ES-I3 (cell line): ENCODE data around the gene TEAD1.

ENCODE experiments used
- H3K36me3 ChIP-seq: 2 replicates; pipeline ENCODE4 v1.6.1; 2013; ENCODE audit warnings: mild to moderate bottlenecking, low read length, control low read depth, moderate library complexity; ENCODE audit not compliant: insufficient read depth
- H3K4me1 ChIP-seq: 2 replicates; pipeline ENCODE4 v1.6.1; 2013; ENCODE audit warnings: mild to moderate bottlenecking, control low read depth, low read length; ENCODE audit not compliant: insufficient read depth
- H3K9ac ChIP-seq: 2 replicates; pipeline ENCODE4 v1.6.1; 2013; ENCODE audit warnings: low read depth, mild to moderate bottlenecking, low read length, moderate library complexity
- H3K9me3 ChIP-seq: 2 replicates; pipeline ENCODE4 v1.6.1; 2013; ENCODE audit warnings: mild to moderate bottlenecking, low read length, moderate library complexity; ENCODE audit not compliant: control insufficient read depth, insufficient read depth

TEAD1 gene

DNA sequence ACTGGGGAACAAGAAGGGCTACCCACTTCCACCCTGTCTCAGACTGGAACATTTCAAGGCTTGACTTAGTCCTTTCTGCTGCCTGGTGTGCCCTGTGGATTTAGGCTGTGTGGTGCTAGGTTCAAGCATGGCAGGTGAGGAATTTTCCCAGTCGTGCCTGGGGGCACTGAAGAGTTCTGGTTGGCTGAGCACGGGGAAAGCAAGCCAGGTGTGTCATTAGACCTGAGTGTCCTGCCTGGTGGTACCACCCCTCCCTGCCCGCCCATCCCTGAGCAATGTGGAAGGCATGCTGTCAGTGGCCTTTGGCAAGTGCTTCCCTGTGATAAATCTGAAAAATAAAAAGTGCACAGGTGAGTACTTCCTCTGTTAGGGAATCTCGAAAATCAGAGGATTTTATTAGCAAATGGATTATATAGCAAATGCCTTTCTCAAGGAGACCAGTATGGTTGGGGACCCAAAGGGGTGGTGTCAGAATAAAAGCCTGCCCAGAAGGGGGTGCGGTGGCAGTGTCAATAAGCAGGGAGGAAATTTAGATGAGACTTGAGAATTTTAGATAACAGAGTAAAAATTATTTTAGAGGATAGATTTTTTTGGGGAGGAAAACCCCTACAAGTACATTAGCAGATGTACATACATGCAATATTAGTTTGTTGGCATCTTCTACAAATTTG, 22.8 kb downstream of the TEAD1 start:
- Histone ChIP-seq H3K36me3 (no peaks in the 10 kb centered on the region), H3K9me3 (no peaks in the 10 kb centered on the region), H3K9ac (no peak overlapping the region), H3K4me1 (peaks cover 62% of the 10 kb centered on the region)

- H3K9ac ChIP-seq, result no peak overlapping the region
- H3K4me1 ChIP-seq, result peaks cover 59% of the 10 kb centered on the region
- H3K36me3 ChIP-seq, result no peaks in the 10 kb centered on the region
- H3K9me3 ChIP-seq, result no peaks in the 10 kb centered on the region
Observed at GRCh38 chr11:12698048-12698447, 23.8 kb downstream of the TEAD1 start.

DNA sequence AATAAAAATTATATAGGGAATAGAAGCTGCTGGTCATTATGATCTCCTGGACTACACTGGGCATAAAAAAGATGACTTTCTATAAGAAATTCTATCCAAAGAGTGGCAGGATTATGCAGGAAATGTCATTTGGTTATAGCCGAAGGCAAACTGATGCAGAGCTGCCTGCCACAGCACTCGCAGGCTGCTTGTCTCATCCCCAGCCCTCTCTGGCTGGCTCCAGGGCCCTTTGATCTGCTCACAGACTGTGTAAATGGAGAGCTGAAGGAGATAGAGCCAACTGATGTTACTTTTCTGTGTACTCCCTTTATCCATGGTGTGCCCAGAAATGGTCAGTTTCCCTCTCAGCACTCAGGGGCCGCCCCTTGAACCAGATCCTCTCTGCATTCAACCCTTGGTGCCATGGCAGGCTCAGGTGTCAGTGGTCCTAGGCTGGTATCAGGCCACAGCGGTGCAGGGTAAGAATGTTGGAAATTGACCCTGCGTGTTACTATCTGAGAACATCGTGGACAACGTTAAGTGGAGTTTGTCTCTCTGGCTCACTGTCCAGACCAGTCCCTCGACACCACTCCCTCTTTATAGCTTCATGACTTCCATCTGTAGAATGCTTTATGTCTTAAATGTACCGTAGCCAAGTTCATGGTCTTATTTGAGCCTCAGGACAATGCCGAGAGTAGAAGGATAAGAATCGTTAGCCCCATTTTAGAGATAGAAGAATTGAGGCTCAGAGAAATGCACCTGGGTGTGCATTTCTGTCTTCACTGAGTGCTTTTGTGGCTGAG, 27.8 kb downstream of the TEAD1 start:
- Histone ChIP-seq H3K4me1 (peaks cover 31% of the 10 kb centered on the region), H3K36me3 (no peaks in the 10 kb centered on the region), H3K9ac (no peak overlapping the region), H3K9me3 (no peaks in the 10 kb centered on the region)

DNA sequence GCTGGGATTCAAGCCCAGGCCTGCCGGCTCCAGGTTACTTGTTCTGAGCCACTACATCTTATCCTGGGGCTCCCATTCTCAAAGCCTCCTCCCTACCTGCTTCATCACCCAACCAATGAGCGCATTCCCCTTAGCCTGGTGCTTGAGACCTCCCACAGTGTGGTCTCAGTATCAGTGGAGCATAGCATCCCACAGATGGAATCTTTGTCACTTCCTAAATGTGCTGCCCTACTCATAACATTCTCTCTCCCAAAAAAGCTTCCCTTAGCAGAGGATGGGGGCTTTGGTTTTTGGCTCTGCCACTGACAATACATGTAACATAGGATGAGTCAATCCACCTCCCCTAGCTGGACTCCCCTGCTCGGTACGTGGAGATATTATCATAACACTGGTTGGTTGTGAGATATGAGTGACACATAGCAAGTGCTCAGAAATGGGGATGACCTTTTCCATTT, 28.8 kb downstream of the TEAD1 start:
- no peak overlapping the region for H3K9ac ChIP-seq
- peaks cover 37% of the 10 kb centered on the region for H3K4me1 ChIP-seq
- no peaks in the 10 kb centered on the region for H3K36me3 ChIP-seq
- no peaks in the 10 kb centered on the region for H3K9me3 ChIP-seq

GRCh38 chr11:12704049-12704448, 29.8 kb downstream of the TEAD1 start:
- H3K36me3 ChIP-seq, result no peaks in the 10 kb centered on the region
- H3K4me1 ChIP-seq, result peaks cover 29% of the 10 kb centered on the region
- H3K9ac ChIP-seq, result no peak overlapping the region
- no peaks in the 10 kb centered on the region for H3K9me3 ChIP-seq

DNA sequence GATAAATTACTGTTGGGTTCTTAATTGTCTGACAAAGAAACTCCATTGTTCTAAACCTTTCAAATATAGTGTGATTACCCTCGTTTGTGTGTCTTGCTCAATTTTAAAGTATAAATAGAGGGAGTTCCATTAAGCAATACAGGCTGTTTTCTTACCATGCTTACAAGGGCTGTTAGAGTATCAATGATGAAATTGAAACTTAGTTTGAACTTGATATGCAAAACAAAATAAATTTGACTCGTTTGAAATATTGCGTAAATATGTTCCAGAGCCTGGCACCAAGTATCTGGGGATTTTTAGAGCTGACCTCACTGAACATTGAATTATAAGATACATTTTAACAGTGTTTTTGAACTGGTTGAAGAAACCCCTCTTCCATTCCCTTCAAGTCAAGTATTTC, 31.7 kb downstream of the TEAD1 start:
- Histone ChIP-seq H3K4me1 (peaks cover 29% of the 10 kb centered on the region), H3K9me3 (no peaks in the 10 kb centered on the region), H3K36me3 (no peaks in the 10 kb centered on the region), H3K9ac (no peak overlapping the region)

DNA sequence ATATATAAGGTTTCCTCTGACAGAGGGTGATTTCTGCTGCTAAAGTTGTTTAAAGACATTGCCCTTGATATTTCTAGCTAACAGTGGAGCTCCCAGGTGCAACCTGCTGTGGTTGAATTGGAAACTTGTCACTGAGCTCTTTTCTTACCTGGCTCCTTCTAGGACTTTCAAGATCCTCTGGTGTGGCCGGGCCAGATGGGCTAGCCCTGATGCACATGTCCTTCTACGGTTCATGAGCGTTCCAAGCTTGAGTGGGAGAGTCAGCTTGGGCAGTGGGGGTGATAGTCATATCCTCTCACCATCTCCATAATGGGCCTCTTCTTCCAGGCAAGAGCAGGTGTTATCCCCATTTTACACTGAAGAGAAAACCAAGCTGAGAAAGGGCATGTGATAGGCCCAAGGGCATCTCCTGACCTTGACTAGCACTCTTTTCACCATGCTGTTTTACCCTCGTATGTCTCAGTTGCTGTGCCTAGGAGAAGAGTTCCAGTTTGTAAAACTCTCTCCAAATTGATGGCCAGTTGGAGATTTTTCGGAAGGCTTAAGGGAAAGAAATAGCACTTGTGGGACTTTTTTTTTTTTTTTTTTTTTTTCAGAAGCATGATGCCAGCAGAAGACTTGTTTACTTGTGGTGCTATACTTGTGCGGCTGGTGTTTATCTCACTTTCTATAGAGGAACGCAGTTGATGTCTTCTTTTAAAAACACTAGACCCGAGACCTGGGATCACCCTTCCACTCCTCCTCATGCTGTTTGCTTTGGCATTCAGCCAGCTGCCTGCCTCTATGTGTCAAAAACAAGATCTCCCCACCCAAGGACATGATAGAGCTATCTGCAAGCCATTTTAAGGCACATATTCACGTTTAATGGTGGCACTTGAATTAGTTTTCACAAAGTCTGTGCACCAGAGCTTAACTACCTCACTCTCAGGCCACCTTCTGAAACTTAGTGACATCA, 32.6 kb downstream of the TEAD1 start:
- peaks cover 29% of the 10 kb centered on the region for H3K4me1 ChIP-seq
- no peaks in the 10 kb centered on the region for H3K9me3 ChIP-seq
- H3K9ac ChIP-seq, result no peak overlapping the region
- H3K36me3 ChIP-seq, result no peaks in the 10 kb centered on the region

DNA sequence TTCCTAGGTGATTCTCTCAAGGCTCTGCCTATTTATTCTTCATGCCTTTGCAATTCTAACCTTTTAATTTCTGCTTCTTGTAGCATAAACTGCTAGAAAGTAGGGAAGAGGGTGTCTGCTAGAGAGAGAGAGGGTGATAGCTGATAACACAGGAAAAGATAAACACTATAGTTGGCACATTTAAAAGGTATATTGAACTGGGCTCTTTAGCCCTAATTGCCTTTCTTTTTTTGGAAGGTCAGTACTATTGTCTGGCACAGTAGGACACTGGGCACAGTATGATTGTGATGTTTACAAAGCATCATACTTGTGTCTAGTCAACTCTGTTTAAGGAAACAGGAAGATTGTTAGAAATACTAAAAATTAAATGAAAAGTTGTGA, 33.3 kb downstream of the TEAD1 start:
- Histone ChIP-seq H3K4me1 (peaks cover 22% of the 10 kb centered on the region), H3K36me3 (no peaks in the 10 kb centered on the region), H3K9me3 (no peaks in the 10 kb centered on the region), H3K9ac (no peak overlapping the region)

- Histone ChIP-seq H3K9ac (no peak overlapping the region), H3K9me3 (no peaks in the 10 kb centered on the region), H3K4me1 (peaks cover 18% of the 10 kb centered on the region), H3K36me3 (no peaks in the 10 kb centered on the region)
Observed at GRCh38 chr11:12711496-12711895, 37.3 kb downstream of the TEAD1 start.

DNA sequence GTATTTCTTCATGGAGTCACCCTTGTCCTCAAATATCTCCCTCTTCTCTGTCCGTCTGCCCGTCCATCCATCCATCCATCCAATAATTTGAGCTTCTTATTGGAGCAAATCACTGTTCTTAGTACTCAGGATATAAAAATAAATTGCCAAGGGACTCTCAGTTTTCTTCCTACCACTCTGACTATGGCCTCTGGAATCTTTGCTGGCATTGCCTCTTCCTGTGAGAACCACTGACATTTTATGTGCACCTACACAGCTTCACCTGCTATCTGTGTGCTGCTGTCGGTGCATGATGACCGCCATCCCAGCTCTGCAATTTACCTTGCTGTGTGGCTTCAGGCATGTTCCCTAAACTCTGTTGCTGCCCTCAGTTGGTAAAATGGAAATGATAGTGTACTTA, 37.9 kb downstream of the TEAD1 start:
- Histone ChIP-seq H3K9ac (no peak overlapping the region), H3K36me3 (no peaks in the 10 kb centered on the region), H3K4me1 (peaks cover 14% of the 10 kb centered on the region), H3K9me3 (no peaks in the 10 kb centered on the region)

DNA sequence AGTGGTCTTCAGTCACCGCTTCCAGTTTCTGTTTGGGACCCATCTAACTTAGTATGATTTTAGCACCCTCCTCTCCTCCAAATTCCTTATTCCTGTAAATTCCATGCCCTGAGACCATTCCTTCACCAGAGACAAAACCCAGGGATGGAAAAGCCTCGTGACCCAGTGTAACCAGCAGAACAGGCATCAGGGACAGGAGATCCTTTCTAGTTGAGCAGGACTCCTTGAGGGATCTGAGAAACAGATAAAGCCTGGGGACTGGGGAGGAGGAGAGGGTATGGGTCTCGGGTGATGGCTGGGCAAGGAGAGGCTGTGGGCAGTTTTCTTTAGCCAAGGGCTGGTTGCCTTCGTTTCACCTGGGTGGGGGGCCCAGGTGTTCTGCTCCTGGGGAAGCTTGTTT, 40.9 kb downstream of the TEAD1 start:
- H3K36me3 ChIP-seq, result no peaks in the 10 kb centered on the region
- H3K9ac ChIP-seq, result no peak overlapping the region
- H3K4me1 ChIP-seq, result peaks cover 13% of the 10 kb centered on the region
- no peaks in the 10 kb centered on the region for H3K9me3 ChIP-seq

GRCh38 chr11:12715941-12716340, 41.7 kb downstream of the TEAD1 start:
- Histone ChIP-seq H3K36me3 (no peaks in the 10 kb centered on the region), H3K9me3 (no peaks in the 10 kb centered on the region), H3K4me1 (peaks cover 14% of the 10 kb centered on the region), H3K9ac (no peak overlapping the region)

DNA sequence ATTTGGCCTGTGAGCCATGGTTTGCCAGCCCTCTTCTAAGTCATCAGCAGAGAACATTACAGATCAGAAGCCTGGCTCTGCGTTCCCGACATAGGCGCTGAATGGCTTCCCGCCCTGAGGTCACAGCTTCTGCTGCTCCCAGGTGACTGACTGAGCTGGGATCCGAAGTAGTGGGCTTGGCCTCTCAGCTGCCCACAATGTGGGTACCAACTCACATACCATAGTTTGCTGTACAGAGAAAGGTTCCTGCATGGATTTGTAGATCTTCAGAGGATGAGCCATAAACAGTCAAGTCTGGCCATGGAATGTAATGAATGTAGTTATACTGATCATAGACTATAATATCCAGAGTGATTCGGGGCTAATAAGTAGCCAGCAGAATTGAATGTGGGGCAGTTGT, 42.6 kb downstream of the TEAD1 start:
- peaks cover 19% of the 10 kb centered on the region for H3K4me1 ChIP-seq
- H3K36me3 ChIP-seq, result no peaks in the 10 kb centered on the region
- no peak overlapping the region for H3K9ac ChIP-seq
- H3K9me3 ChIP-seq, result no peaks in the 10 kb centered on the region

DNA sequence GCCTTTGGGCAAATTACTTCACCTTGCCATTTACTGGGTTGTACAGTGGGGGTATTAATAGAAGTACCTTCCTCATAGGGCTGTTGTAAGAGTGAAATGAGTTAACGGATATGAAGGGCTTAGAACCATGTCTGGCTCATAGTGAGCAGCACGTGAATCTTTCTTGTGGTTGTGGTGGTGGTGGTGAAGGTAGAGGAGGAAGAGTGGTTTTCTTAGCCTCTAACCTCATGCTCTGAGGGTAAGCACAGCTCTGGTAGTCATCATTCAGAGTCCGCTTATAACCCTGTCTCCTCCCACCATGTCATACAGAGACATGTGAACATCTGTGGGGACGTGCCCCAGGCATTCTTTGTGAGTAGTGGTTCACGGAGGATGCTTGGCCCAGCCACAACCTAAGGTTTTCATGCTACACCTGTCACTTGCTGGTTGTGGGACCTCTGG, 43.6 kb downstream of the TEAD1 start:
- H3K9me3 ChIP-seq, result no peaks in the 10 kb centered on the region
- H3K4me1 ChIP-seq, result peaks cover 29% of the 10 kb centered on the region
- no peak overlapping the region for H3K9ac ChIP-seq
- H3K36me3 ChIP-seq, result no peaks in the 10 kb centered on the region
